Measurements from ENCODE around the gene SHISA5.
A peak's percentile ranks its signal among the peaks of the same experiment; 100 is the strongest.

Gene SHISA5

GRCh38 chr3:48459773-48460516 is 44.0 kb downstream of the SHISA5 start:
- DNase-seq (ENCODE audit: low spot score), result no peak

- no peak for DNase-seq (ENCODE audit: low spot score)
These were observed 44.6 kb downstream of the SHISA5 start for GRCh38 chr3:48459331-48459730.

- DNase-seq (ENCODE audit: low spot score), result no peak
These were observed 47.5 kb downstream of the SHISA5 start for GRCh38 chr3:48456456-48456855.

GRCh38 chr3:48451270-48451669 is 52.7 kb downstream of the SHISA5 start:
- no peak for DNase-seq (ENCODE audit: low spot score)

GRCh38 chr3:48446425-48447193 is 57.4 kb downstream of the SHISA5 start, which contains the start of gene ATRIP:
TSS of gene ATRIP (plus strand) at chr3:48446737. CDS start at chr3:48446846, 109 bp downstream.
- DNase-seq (ENCODE audit: low spot score), result peak; percentile 96

GRCh38 chr3:48446043-48446424 is 57.9 kb downstream of the SHISA5 start:
- no peak for DNase-seq (ENCODE audit: low spot score)

GRCh38 chr3:48445277-48445882 is 58.6 kb downstream of the SHISA5 start:
- no peak for DNase-seq (ENCODE audit: low spot score)

- no peak for DNase-seq (ENCODE audit: low spot score)
These were observed 62.0 kb downstream of the SHISA5 start for GRCh38 chr3:48441940-48442339.

GRCh38 chr3:48440590-48440958 is 63.4 kb downstream of the SHISA5 start:
- peak; percentile 18 for DNase-seq (ENCODE audit: low spot score)

- DNase-seq (ENCODE audit: low spot score), result peak; percentile 98
These were observed 64.0 kb downstream of the SHISA5 start, which contains the start of the genes CCDC51 and TMA7 for GRCh38 chr3:48439820-48440589. TSS of gene CCDC51 (minus strand) at chr3:48440119. CDS start at chr3:48435128, 4,991 bp downstream. TSS of gene TMA7 (plus strand) at chr3:48440257. CDS start at chr3:48440297, 40 bp downstream.

- DNase-seq (ENCODE audit: low spot score), result no peak
These were observed 66.2 kb downstream of the SHISA5 start for GRCh38 chr3:48437812-48438211.

GRCh38 chr3:48436855-48437254 is 67.1 kb downstream of the SHISA5 start:
- DNase-seq (ENCODE audit: low spot score), result no peak

GRCh38 chr3:48436477-48436787 is 67.5 kb downstream of the SHISA5 start:
- DNase-seq (ENCODE audit: low spot score), result no peak

- peak; percentile 87 for DNase-seq (ENCODE audit: low spot score)
These were observed 68.0 kb downstream of the SHISA5 start for GRCh38 chr3:48435774-48436476.

- DNase-seq (ENCODE audit: low spot score), result no peak
These were observed 68.8 kb downstream of the SHISA5 start for GRCh38 chr3:48435223-48435595.

- DNase-seq (ENCODE audit: low spot score), result no peak
These were observed 69.3 kb downstream of the SHISA5 start for GRCh38 chr3:48434591-48435222.

- DNase-seq (ENCODE audit: low spot score), result no peak
These were observed 70.4 kb downstream of the SHISA5 start for GRCh38 chr3:48433472-48434118.

- no peak for DNase-seq (ENCODE audit: low spot score)
These were observed 71.3 kb downstream of the SHISA5 start for GRCh38 chr3:48432411-48433371.
